ENCODE results near the gene SOWAHD.
A peak's percentile ranks its signal among the peaks of the same experiment; 100 is the strongest.
"Not testable (repeated sequence)": the region's sequence is repeated elsewhere in the genome, so short reads cannot be mapped to it uniquely, and the experiment has no call there.

The SOWAHD gene

GRCh38 chrX:119745283-119745848, 13.0 kb upstream of the SOWAHD start:
- H3K4me1 ChIP-seq (ENCODE audit: control insufficient read depth, insufficient read depth, low read length), result no peaks in the 10 kb centered on the region
- no peak overlapping the region for H3K9ac ChIP-seq (ENCODE audit: low read length)
- no peaks in the 10 kb centered on the region for H3K36me3 ChIP-seq (ENCODE audit: control insufficient read depth, insufficient read depth, low read length)
- no peak overlapping the region for H3K4me3 ChIP-seq (ENCODE audit: low read length)
- H3K27ac ChIP-seq (ENCODE audit: low read depth, low read length), result no peak overlapping the region
- no peaks in the 10 kb centered on the region for H3K27me3 ChIP-seq (ENCODE audit: control insufficient read depth, insufficient read depth, low read length)

GRCh38 chrX:119750131-119750530, 8.3 kb upstream of the SOWAHD start:
- not testable (repeated sequence) for H3K36me3 ChIP-seq (ENCODE audit: control insufficient read depth, insufficient read depth, low read length); H3K4me1 ChIP-seq (ENCODE audit: control insufficient read depth, insufficient read depth, low read length); H3K9ac ChIP-seq (ENCODE audit: low read length); H3K27me3 ChIP-seq (ENCODE audit: control insufficient read depth, insufficient read depth, low read length); H3K4me3 ChIP-seq (ENCODE audit: low read length); H3K27ac ChIP-seq (ENCODE audit: low read depth, low read length)

GRCh38 chrX:119750751-119751150, 7.6 kb upstream of the SOWAHD start:
- H3K4me1 ChIP-seq (ENCODE audit: control insufficient read depth, insufficient read depth, low read length); H3K27me3 ChIP-seq (ENCODE audit: control insufficient read depth, insufficient read depth, low read length); H3K27ac ChIP-seq (ENCODE audit: low read depth, low read length); H3K36me3 ChIP-seq (ENCODE audit: control insufficient read depth, insufficient read depth, low read length); H3K4me3 ChIP-seq (ENCODE audit: low read length); H3K9ac ChIP-seq (ENCODE audit: low read length): not testable (repeated sequence)

GRCh38 chrX:119753001-119753400, 5.4 kb upstream of the SOWAHD start:
- no peak overlapping the region for H3K4me3 ChIP-seq (ENCODE audit: low read length)
- no peaks in the 10 kb centered on the region for H3K27me3 ChIP-seq (ENCODE audit: control insufficient read depth, insufficient read depth, low read length)
- H3K36me3 ChIP-seq (ENCODE audit: control insufficient read depth, insufficient read depth, low read length), result no peaks in the 10 kb centered on the region
- no peaks in the 10 kb centered on the region for H3K4me1 ChIP-seq (ENCODE audit: control insufficient read depth, insufficient read depth, low read length)
- H3K27ac ChIP-seq (ENCODE audit: low read depth, low read length), result no peak overlapping the region
- no peak overlapping the region for H3K9ac ChIP-seq (ENCODE audit: low read length)

- Histone ChIP-seq H3K27me3 (ENCODE audit: control insufficient read depth, insufficient read depth, low read length) (no peaks in the 10 kb centered on the region), H3K9ac (ENCODE audit: low read length) (no peak overlapping the region), H3K36me3 (ENCODE audit: control insufficient read depth, insufficient read depth, low read length) (no peaks in the 10 kb centered on the region), H3K4me3 (ENCODE audit: low read length) (no peak overlapping the region), H3K4me1 (ENCODE audit: control insufficient read depth, insufficient read depth, low read length) (no peaks in the 10 kb centered on the region), H3K27ac (ENCODE audit: low read depth, low read length) (no peak overlapping the region)
Observed at GRCh38 chrX:119753639-119754257, 4.6 kb upstream of the SOWAHD start.

- no peak overlapping the region for H3K27ac ChIP-seq (ENCODE audit: low read depth, low read length)
- H3K27me3 ChIP-seq (ENCODE audit: control insufficient read depth, insufficient read depth, low read length), result peaks cover 4% of the 10 kb centered on the region
- no peak overlapping the region for H3K9ac ChIP-seq (ENCODE audit: low read length)
- H3K4me1 ChIP-seq (ENCODE audit: control insufficient read depth, insufficient read depth, low read length), result no peaks in the 10 kb centered on the region
- H3K36me3 ChIP-seq (ENCODE audit: control insufficient read depth, insufficient read depth, low read length), result no peaks in the 10 kb centered on the region
- no peak overlapping the region for H3K4me3 ChIP-seq (ENCODE audit: low read length)
Observed at GRCh38 chrX:119755981-119756533, 2.3 kb upstream of the SOWAHD start.

- H3K27ac ChIP-seq (ENCODE audit: low read depth, low read length), result no peak overlapping the region
- H3K4me1 ChIP-seq (ENCODE audit: control insufficient read depth, insufficient read depth, low read length), result no peaks in the 10 kb centered on the region
- H3K4me3 ChIP-seq (ENCODE audit: low read length), result no peak overlapping the region
- H3K27me3 ChIP-seq (ENCODE audit: control insufficient read depth, insufficient read depth, low read length), result peaks cover 4% of the 10 kb centered on the region
- no peaks in the 10 kb centered on the region for H3K36me3 ChIP-seq (ENCODE audit: control insufficient read depth, insufficient read depth, low read length)
- H3K9ac ChIP-seq (ENCODE audit: low read length), result no peak overlapping the region
Observed at GRCh38 chrX:119756926-119757635, 1.3 kb upstream of the SOWAHD start.

- H3K4me3 ChIP-seq (ENCODE audit: low read length), result peak overlapping the region; percentile 53
- no peak overlapping the region for H3K27ac ChIP-seq (ENCODE audit: low read depth, low read length)
- no peak overlapping the region for H3K9ac ChIP-seq (ENCODE audit: low read length)
- no peaks in the 10 kb centered on the region for H3K36me3 ChIP-seq (ENCODE audit: control insufficient read depth, insufficient read depth, low read length)
- peaks cover 4% of the 10 kb centered on the region for H3K27me3 ChIP-seq (ENCODE audit: control insufficient read depth, insufficient read depth, low read length)
- no peaks in the 10 kb centered on the region for H3K4me1 ChIP-seq (ENCODE audit: control insufficient read depth, insufficient read depth, low read length)
Observed at GRCh38 chrX:119757646-119757978, 776 bp upstream of the SOWAHD start.

GRCh38 chrX:119758731-119759247, 401 bp downstream of the SOWAHD start:
- peaks cover 4% of the 10 kb centered on the region for H3K27me3 ChIP-seq (ENCODE audit: control insufficient read depth, insufficient read depth, low read length)
- H3K9ac ChIP-seq (ENCODE audit: low read length), result no peak overlapping the region
- H3K27ac ChIP-seq (ENCODE audit: low read depth, low read length), result no peak overlapping the region
- no peaks in the 10 kb centered on the region for H3K4me1 ChIP-seq (ENCODE audit: control insufficient read depth, insufficient read depth, low read length)
- H3K36me3 ChIP-seq (ENCODE audit: control insufficient read depth, insufficient read depth, low read length), result no peaks in the 10 kb centered on the region
- H3K4me3 ChIP-seq (ENCODE audit: low read length), result peak overlapping the region; percentile 53

GRCh38 chrX:119759248-119759766, 919 bp downstream of the SOWAHD start:
- peaks cover 4% of the 10 kb centered on the region for H3K27me3 ChIP-seq (ENCODE audit: control insufficient read depth, insufficient read depth, low read length)
- no peak overlapping the region for H3K27ac ChIP-seq (ENCODE audit: low read depth, low read length)
- H3K4me3 ChIP-seq (ENCODE audit: low read length), result peak overlapping the region; percentile 53
- H3K36me3 ChIP-seq (ENCODE audit: control insufficient read depth, insufficient read depth, low read length), result no peaks in the 10 kb centered on the region
- no peak overlapping the region for H3K9ac ChIP-seq (ENCODE audit: low read length)
- no peaks in the 10 kb centered on the region for H3K4me1 ChIP-seq (ENCODE audit: control insufficient read depth, insufficient read depth, low read length)

- Histone ChIP-seq H3K4me1 (ENCODE audit: control insufficient read depth, insufficient read depth, low read length) (no peaks in the 10 kb centered on the region), H3K4me3 (ENCODE audit: low read length) (no peak overlapping the region), H3K27ac (ENCODE audit: low read depth, low read length) (no peak overlapping the region)
Observed at GRCh38 chrX:119760026-119760877, 1.9 kb downstream of the SOWAHD start.

GRCh38 chrX:119762718-119763117, 4.3 kb downstream of the SOWAHD start:
- Histone ChIP-seq H3K27me3 (ENCODE audit: control insufficient read depth, insufficient read depth, low read length) (peaks cover 4% of the 10 kb centered on the region), H3K4me3 (ENCODE audit: low read length) (no peak overlapping the region), H3K27ac (ENCODE audit: low read depth, low read length) (no peak overlapping the region), H3K36me3 (ENCODE audit: control insufficient read depth, insufficient read depth, low read length) (no peaks in the 10 kb centered on the region), H3K9ac (ENCODE audit: low read length) (no peak overlapping the region), H3K4me1 (ENCODE audit: control insufficient read depth, insufficient read depth, low read length) (no peaks in the 10 kb centered on the region)

More at GRCh38 chrX:119760026-119760877, 1.9 kb downstream of the SOWAHD start:
- Histone ChIP-seq H3K36me3 (ENCODE audit: control insufficient read depth, insufficient read depth, low read length) (no peaks in the 10 kb centered on the region), H3K9ac (ENCODE audit: low read length) (no peak overlapping the region), H3K27me3 (ENCODE audit: control insufficient read depth, insufficient read depth, low read length) (peaks cover 4% of the 10 kb centered on the region)
